Ishikawa (cell line): ENCODE measurements around the gene FOXP4.

Experiments used
- CREB1 ChIP-seq: IDR thresholded peaks from 2 replicates; pipeline ENCODE4 v1.6.1; 2012; ENCODE audit warnings: low read depth
- EGR1 ChIP-seq: IDR thresholded peaks from 2 replicates; pipeline ENCODE4 v1.6.1; 2012
- EP300 ChIP-seq: IDR thresholded peaks from 2 replicates; pipeline ENCODE4 v1.6.1; 2012; ENCODE audit warnings: borderline replicate concordance
- RAD21 ChIP-seq: IDR thresholded peaks from 2 replicates; pipeline ENCODE4 v1.6.1; 2012; ENCODE audit warnings: low read depth
- TAF1 ChIP-seq: IDR thresholded peaks from 2 replicates; pipeline ENCODE4 v1.6.1; 2012; ENCODE audit warnings: low read depth, mild to moderate bottlenecking
- TCF12 ChIP-seq: IDR thresholded peaks from 2 replicates; pipeline ENCODE4 v1.6.1; 2012; ENCODE audit warnings: low read depth
- YY1 ChIP-seq: IDR thresholded peaks from 2 replicates; pipeline ENCODE4 v1.6.1; 2012; ENCODE audit warnings: low read depth
- TF ChIP-seq, protein P1 (sequence below): IDR thresholded peaks from 2 replicates; pipeline ENCODE4 v1.6.1; 2012; ENCODE audit warnings: low read depth, mild to moderate bottlenecking
- TF ChIP-seq, protein P2 (sequence below): IDR thresholded peaks from 2 replicates; pipeline ENCODE4 v1.6.1; 2012

DNA sequence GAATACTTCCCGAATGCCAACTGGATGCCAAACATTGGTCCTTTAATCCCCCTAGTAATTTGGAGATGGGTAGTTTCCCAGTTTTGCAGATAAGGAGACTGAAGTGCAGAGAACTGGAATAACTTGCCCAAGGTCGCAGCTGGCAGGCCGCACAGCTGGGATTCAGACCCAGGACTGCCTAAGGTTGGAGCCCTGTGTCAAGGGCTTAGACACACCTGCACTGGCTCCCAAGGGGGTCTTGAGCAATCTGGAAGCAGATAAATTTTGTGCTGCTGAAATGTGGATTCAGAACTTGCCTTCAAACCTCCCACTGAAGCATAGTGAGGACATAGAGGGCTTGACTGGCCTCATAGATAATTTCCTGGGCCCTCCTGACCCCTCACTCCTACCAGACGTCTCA lies 30.5 kb downstream of the FOXP4 start:
- TF ChIP-seq, protein P1, sequence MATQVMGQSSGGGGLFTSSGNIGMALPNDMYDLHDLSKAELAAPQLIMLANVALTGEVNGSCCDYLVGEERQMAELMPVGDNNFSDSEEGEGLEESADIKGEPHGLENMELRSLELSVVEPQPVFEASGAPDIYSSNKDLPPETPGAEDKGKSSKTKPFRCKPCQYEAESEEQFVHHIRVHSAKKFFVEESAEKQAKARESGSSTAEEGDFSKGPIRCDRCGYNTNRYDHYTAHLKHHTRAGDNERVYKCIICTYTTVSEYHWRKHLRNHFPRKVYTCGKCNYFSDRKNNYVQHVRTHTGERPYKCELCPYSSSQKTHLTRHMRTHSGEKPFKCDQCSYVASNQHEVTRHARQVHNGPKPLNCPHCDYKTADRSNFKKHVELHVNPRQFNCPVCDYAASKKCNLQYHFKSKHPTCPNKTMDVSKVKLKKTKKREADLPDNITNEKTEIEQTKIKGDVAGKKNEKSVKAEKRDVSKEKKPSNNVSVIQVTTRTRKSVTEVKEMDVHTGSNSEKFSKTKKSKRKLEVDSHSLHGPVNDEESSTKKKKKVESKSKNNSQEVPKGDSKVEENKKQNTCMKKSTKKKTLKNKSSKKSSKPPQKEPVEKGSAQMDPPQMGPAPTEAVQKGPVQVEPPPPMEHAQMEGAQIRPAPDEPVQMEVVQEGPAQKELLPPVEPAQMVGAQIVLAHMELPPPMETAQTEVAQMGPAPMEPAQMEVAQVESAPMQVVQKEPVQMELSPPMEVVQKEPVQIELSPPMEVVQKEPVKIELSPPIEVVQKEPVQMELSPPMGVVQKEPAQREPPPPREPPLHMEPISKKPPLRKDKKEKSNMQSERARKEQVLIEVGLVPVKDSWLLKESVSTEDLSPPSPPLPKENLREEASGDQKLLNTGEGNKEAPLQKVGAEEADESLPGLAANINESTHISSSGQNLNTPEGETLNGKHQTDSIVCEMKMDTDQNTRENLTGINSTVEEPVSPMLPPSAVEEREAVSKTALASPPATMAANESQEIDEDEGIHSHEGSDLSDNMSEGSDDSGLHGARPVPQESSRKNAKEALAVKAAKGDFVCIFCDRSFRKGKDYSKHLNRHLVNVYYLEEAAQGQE, result no peak
- TF ChIP-seq TCF12 (no peak), EP300 (no peak), RAD21 (no peak), CREB1 (no peak), YY1 (no peak), EGR1 (no peak), TAF1 (no peak)
- TF ChIP-seq, protein P2, sequence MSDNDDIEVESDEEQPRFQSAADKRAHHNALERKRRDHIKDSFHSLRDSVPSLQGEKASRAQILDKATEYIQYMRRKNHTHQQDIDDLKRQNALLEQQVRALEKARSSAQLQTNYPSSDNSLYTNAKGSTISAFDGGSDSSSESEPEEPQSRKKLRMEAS, result no peak
